PC-9 (cell line): ENCODE data around the gene C10orf95. TPM values are rescaled to one million over a fixed set of nuclear protein-coding genes. Genes with fewer than 3 reads are reported as not detected.
"Not testable (repeated sequence)": the region's sequence is repeated elsewhere in the genome, so short reads cannot be mapped to it uniquely, and the experiment has no call there.

Experiments used
- BruUV-seq: library from RNA; stranded (reverse); fragments of 400-500 nt; replicated peaks from 2 replicates; lab custom pipeline; 2021; lab: Mats Ljungman, UMichigan
- CTCF ChIA-PET: fragments of 300-600 bp; sonication (Branson Sonifier 250); formaldehyde crosslinking; loops from one replicate; lab custom pipeline; 2022; ENCODE audit warnings: antibody characterized with exemption; lab: Charles Lee
- POLR2A ChIA-PET: fragments of 300-600 bp; sonication (Branson Sonifier 250); formaldehyde crosslinking; loops from one replicate; lab custom pipeline; 2022; ENCODE audit warnings: antibody characterized with exemption; ENCODE audit not compliant: unreplicated experiment; lab: Charles Lee
- DNase-seq, 2 experiments: peaks; one replicate each; pipeline versions ENCODE4 v3.0.0 to v3.0.0-alpha.2; 2015 to 2022; ENCODE audit warnings: mixed read lengths in 1 of 2
- H2AFZ ChIP-seq: fragments of 200-600 bp; sonication (generic); 2 replicates; pipeline ENCODE4 v1.8.1; 2017; ENCODE audit warnings: antibody characterized with exemption
- H3F3A ChIP-seq: fragments of 200-600 bp; sonication (generic); 2 replicates; pipeline ENCODE4 v1.8.1; 2017; ENCODE audit warnings: antibody characterized with exemption, mild to moderate bottlenecking, low read depth; ENCODE audit not compliant: insufficient read depth
- H3K27ac ChIP-seq: fragments of 200-600 bp; sonication (generic); 2 replicates; pipeline ENCODE4 v1.6.1; 2016; ENCODE audit warnings: mixed run types
- H3K27me3 ChIP-seq: fragments of 200-600 bp; sonication (generic); 2 replicates; pipeline ENCODE4 v1.6.1; 2016; ENCODE audit warnings: low read depth, mixed run types; ENCODE audit not compliant: insufficient read depth
- H3K36me3 ChIP-seq: fragments of 200-600 bp; sonication (generic); 2 replicates; pipeline ENCODE4 v1.6.1; 2016; ENCODE audit warnings: low read depth, mixed run types
- H3K4me1 ChIP-seq: fragments of 200-600 bp; sonication (generic); replicated peaks from 2 replicates; pipeline ENCODE4 v1.6.1; 2016; ENCODE audit warnings: mixed run types; ENCODE audit not compliant: insufficient read depth
- H3K4me2 ChIP-seq: fragments of 200-600 bp; sonication (generic); 2 replicates; pipeline ENCODE4 v1.6.1; 2017; ENCODE audit warnings: mixed run types
- H3K4me3 ChIP-seq: fragments of 200-600 bp; sonication (generic); 2 replicates; pipeline ENCODE4 v1.6.1; 2016; ENCODE audit warnings: mixed run types
- H3K79me2 ChIP-seq: fragments of 200-600 bp; sonication (generic); 2 replicates; pipeline ENCODE4 v1.6.1; 2017; ENCODE audit warnings: low read depth, mixed run types
- H3K9me2 ChIP-seq: fragments of 200-600 bp; sonication (generic); 2 replicates; pipeline ENCODE4 v1.8.1; 2017; ENCODE audit warnings: mild to moderate bottlenecking; ENCODE audit not compliant: insufficient read depth
- H3K9me3 ChIP-seq: fragments of 200-600 bp; sonication (generic); 2 replicates; pipeline ENCODE4 v1.8.1; 2016; ENCODE audit warnings: low read depth; ENCODE audit not compliant: insufficient read depth
- H4K20me1 ChIP-seq: fragments of 200-600 bp; sonication (generic); 2 replicates; pipeline ENCODE4 v1.8.1; 2017; ENCODE audit not compliant: insufficient read depth
- CTCF ChIP-seq: fragments of 200-600 bp; sonication (generic); conservative IDR thresholded peaks from 2 replicates; pipeline ENCODE4 v1.6.1; 2017; ENCODE audit warnings: mixed run types, antibody characterized with exemption, mild to moderate bottlenecking, moderate library complexity
- EZH2 ChIP-seq: fragments of 200-600 bp; sonication (generic); IDR thresholded peaks from 2 replicates; pipeline ENCODE4 v1.8.0; 2017; ENCODE audit warnings: antibody characterized with exemption, low read depth
- intact Hi-C: fragments of 100-400 bp; cut with micrococcal nuclease; formaldehyde crosslinking; loops from one replicate; pipeline ENCODE4 v1.10.0; 2022; ENCODE audit not compliant: unreplicated experiment
- total RNA-seq: library from RNA; stranded (reverse); gene quantifications from 2 replicates; pipeline ENCODE4 v1.2.3, GENCODE V29; 2021

C10orf95 gene
- total RNA-seq, 1 experiment from 2014 or later = 1.0 TPM

DNA sequence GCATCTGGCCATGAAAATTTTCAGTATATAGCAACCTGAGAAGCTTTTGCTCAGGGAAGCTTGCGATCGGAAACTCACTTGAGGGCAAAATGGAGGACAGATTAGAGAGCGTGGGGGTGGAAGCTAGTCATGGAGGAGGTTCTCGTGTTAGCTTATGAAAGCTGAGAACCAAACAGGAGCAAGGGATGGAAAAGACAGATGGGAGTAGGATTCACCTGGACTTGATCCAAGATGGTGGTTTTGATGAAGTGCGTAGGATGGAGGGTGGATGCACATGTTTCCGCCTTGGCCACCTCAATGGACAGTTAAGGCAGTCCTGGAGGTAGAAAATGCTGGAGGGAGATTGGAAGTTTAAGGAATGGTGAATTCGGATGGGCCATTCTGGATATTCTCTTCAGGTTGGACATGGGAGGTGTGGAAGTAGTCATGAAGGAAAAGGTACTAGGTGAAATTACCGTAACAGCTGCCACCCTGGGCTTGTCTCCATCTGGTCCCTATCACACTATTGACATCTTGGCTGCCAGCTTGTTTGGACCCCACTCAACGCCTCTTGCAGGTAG is 6.3 kb upstream of the C10orf95 start:
- POLR2A ChIA-PET = no interaction called here

DNA sequence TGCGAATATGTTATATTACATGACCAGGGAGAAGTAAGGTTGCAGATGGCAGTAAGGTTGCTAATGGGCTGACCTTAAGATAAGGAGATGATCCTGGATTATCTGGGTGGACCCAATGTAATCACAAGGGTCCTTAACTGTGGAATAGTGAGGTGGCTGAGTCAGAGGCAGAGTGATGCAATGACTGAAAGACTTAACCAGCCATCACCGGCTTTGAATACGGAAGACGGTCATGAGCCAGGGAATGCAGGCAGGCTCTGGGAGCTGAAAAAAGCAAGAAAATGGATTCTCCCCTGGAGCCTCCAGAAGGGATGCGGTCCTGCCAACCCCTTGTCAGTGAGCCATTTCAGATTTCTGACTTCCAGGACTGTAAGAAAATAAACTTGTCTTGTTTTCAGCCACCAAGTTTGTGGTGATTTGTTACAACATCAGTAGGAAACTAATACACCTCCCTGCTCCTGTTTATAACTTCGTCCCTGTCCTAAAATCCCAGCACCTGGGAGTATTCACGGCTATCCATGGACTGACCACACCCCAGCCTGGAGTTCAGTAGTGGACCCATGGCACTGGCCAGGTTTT is 4.6 kb upstream of the C10orf95 start:
- ChIA-PET CTCF (no interaction called here), POLR2A (no interaction called here)
- H3K4me1 ChIP-seq = peaks cover 13% of the 10 kb centered on the region
- H3K9me2 ChIP-seq = no peaks in the 10 kb centered on the region
- peak overlapping the region; percentile 41; the same call in 1 of the 2 replicates for H3K27ac ChIP-seq
- no peak overlapping the region for H3K4me2 ChIP-seq
- no peak overlapping the region for H2AFZ ChIP-seq
- no peak overlapping the region for H3K4me3 ChIP-seq
- TF ChIP-seq CTCF = no peak
- TF ChIP-seq EZH2 = no peak
- no TSS peak for BruUV-seq
- peaks cover 18% of the 10 kb centered on the region for H3K79me2 ChIP-seq
- no peaks in the 10 kb centered on the region for H3K9me3 ChIP-seq
- no peaks in the 10 kb centered on the region for H3K27me3 ChIP-seq
- no peaks in the 10 kb centered on the region for H3K36me3 ChIP-seq
- intact Hi-C loops = no loop called here
- peaks cover 7% of the 10 kb centered on the region; the same call in 1 of the 2 replicates for H3F3A ChIP-seq
- DNase-seq = no peak
- no peaks in the 10 kb centered on the region for H4K20me1 ChIP-seq

More for the DNA sequence above, 6.3 kb upstream of the C10orf95 start:
- H3K4me1 ChIP-seq = peaks cover 5% of the 10 kb centered on the region; the same call in 1 of the 2 replicates
- TF ChIP-seq EZH2 = no peak
- H3K27ac ChIP-seq = no peak overlapping the region
- H3K9me2 ChIP-seq = no peaks in the 10 kb centered on the region
- H3K27me3 ChIP-seq = no peaks in the 10 kb centered on the region
- CTCF ChIA-PET = no interaction called here
- no peaks in the 10 kb centered on the region for H4K20me1 ChIP-seq
- intact Hi-C loops = no loop called here
- BruUV-seq = no TSS peak
- H3F3A ChIP-seq = peaks cover 5% of the 10 kb centered on the region; the same call in 1 of the 2 replicates
- no peak overlapping the region for H2AFZ ChIP-seq
- 0 out of 2 replicates have a peak, but pooled peaks cover 5% of the 10 kb centered on the region for H3K79me2 ChIP-seq
- no peak overlapping the region for H3K4me3 ChIP-seq
- no peak for DNase-seq
- H3K9me3 ChIP-seq = no peaks in the 10 kb centered on the region
- H3K4me2 ChIP-seq = no peak overlapping the region
- H3K36me3 ChIP-seq = no peaks in the 10 kb centered on the region

GRCh38 chr10:102454662-102455487 is 3.5 kb upstream of the C10orf95 start:
- H3K36me3 ChIP-seq, H4K20me1 ChIP-seq, H3K9me3 ChIP-seq, H3K27me3 ChIP-seq, BruUV-seq, DNase-seq, POLR2A ChIA-PET, H2AFZ ChIP-seq, H3K27ac ChIP-seq, CTCF ChIA-PET, H3K4me2 ChIP-seq, intact Hi-C loops, H3K9me2 ChIP-seq, H3K4me3 ChIP-seq, H3F3A ChIP-seq: not testable (repeated sequence)
- H3K79me2 ChIP-seq = peaks cover 20% of the 10 kb centered on the region
- H3K4me1 ChIP-seq = peaks cover 13% of the 10 kb centered on the region

- ChIA-PET POLR2A (interaction anchor here (0.6 kb wide), 1 partner anchor 265 kb away, joined by 4 read pairs; no protein-coding TSS in a partner anchor), CTCF (interaction anchor here (0.7 kb wide), 1 partner anchor 219 kb away, joined by 12 read pairs; no protein-coding TSS in a partner anchor)
- DNase-seq = no peak
- intact Hi-C loops = no loop called here
- Histone ChIP-seq H3K27ac (no peak overlapping the region), H3K4me2 (no peak overlapping the region), H3K9me3 (no peaks in the 10 kb centered on the region), H3K79me2 (peaks cover 20% of the 10 kb centered on the region), H3K9me2 (no peaks in the 10 kb centered on the region), H3K4me1 (peaks cover 17% of the 10 kb centered on the region), H3F3A (peaks cover 7% of the 10 kb centered on the region; the same call in 1 of the 2 replicates), H2AFZ (no peak overlapping the region), H4K20me1 (no peaks in the 10 kb centered on the region), H3K4me3 (no peak overlapping the region), H3K27me3 (no peaks in the 10 kb centered on the region), H3K36me3 (no peaks in the 10 kb centered on the region)
- TF ChIP-seq EZH2 (no peak), CTCF (no peak)
- BruUV-seq = no TSS peak
Measured at GRCh38 chr10:102453502-102453901, 2.2 kb upstream of the C10orf95 start.
